Esophagus squamous epithelium (tissue), 4 donors: ENCODE measurements around the gene MEAK7.

ENCODE experiments used
- POLR2A ChIP-seq, 4 donors: fragments of 450-650 bp; IDR thresholded peaks; one replicate each; pipeline ENCODE4 v1.6.1; 2017; ENCODE audit warnings: antibody characterized with exemption in 4 of 4, mild to moderate bottlenecking in 4 of 4, moderate library complexity in 3 of 4
- TF ChIP-seq, protein P1 (sequence below), 6 experiments: fragments of 450-650 bp in 4 of 6; fragments of 200-600 bp in 2 of 6; sonication (generic) in 2 of 6; IDR thresholded peaks; one replicate each; pipeline ENCODE4 v1.5.1; 2016 to 2019; ENCODE audit warnings: antibody characterized with exemption in 6 of 6, mild to moderate bottlenecking in 4 of 6, moderate library complexity in 4 of 6

DNA sequence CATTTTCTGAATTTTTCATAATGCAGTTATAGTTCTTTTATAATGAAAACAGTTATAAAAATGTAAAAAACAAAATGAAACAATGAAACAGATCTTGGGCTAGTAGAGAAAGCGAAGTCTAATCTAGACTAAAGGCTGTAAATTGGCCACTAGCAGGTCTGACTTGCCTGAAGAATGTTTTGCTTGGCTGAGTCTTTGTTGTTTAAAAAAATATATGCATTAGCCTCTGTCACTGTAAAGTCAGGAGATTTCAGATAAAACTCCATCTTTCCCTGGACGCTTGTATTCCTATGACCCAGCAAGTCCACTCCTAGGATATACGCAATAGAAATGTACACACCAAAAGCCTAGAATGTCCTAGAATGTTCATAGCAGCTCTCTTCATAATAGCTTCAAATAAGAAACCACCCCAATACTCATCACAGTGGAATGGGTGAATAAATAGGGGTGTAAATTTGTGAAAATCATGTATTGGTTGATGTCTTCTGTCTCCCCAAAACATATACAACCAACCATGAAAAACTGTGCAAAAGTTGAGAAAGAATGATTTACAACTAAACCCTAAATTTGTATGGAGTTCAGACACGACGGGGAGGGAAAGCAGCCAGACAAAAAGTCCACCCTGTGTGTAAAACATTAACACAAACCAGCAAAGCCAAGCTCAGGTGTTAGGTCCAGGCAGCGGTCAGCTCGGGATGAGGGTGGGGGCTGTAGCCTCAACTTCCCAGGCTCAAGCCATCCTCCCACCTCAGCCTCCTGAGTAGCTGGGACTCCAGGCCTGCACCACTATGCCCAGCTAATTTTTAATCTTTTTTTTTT is 37.7 kb upstream of the MEAK7 start:
- TF ChIP-seq POLR2A (IDR thresholded peaks at IDR 0.05): no peak
- TF ChIP-seq, protein P1, sequence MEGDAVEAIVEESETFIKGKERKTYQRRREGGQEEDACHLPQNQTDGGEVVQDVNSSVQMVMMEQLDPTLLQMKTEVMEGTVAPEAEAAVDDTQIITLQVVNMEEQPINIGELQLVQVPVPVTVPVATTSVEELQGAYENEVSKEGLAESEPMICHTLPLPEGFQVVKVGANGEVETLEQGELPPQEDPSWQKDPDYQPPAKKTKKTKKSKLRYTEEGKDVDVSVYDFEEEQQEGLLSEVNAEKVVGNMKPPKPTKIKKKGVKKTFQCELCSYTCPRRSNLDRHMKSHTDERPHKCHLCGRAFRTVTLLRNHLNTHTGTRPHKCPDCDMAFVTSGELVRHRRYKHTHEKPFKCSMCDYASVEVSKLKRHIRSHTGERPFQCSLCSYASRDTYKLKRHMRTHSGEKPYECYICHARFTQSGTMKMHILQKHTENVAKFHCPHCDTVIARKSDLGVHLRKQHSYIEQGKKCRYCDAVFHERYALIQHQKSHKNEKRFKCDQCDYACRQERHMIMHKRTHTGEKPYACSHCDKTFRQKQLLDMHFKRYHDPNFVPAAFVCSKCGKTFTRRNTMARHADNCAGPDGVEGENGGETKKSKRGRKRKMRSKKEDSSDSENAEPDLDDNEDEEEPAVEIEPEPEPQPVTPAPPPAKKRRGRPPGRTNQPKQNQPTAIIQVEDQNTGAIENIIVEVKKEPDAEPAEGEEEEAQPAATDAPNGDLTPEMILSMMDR (IDR thresholded peaks at IDR 0.05): no peak
